Peyer's patch (tissue), 4 donors: ENCODE data around the gene ALDH2. TPM values are rescaled to one million over a fixed set of nuclear protein-coding genes. Genes with fewer than 3 reads are reported as not detected.
"Not testable (repeated sequence)": the region's sequence is repeated elsewhere in the genome, so short reads cannot be mapped to it uniquely, and the experiment has no call there.

Experiments
- DNase-seq, 3 donors: peaks; one replicate each; pipeline ENCODE4 v3.0.0-alpha.2; 2017 to 2019
- H3K27ac ChIP-seq, 4 donors: fragments of 200-600 bp; sonication (generic); one replicate each; pipeline ENCODE4 v1.5.1; 2016 to 2019
- H3K27me3 ChIP-seq, 2 donors: fragments of 200-600 bp; sonication (generic); one replicate each; pipeline ENCODE4 v1.5.1; 2019
- H3K36me3 ChIP-seq, 3 donors: fragments of 200-600 bp; sonication (generic); one replicate each; pipeline ENCODE4 v1.5.1; 2016 to 2019
- H3K4me1 ChIP-seq, 4 donors: fragments of 200-600 bp; sonication (generic); one replicate each; pipeline ENCODE4 v1.5.1; 2016 to 2019
- H3K4me3 ChIP-seq, 4 donors: fragments of 200-600 bp; sonication (generic); 1 replicate in 3 of 4; 2 replicates in 1 of 4; pipeline ENCODE4 v1.5.1; 2016 to 2019; ENCODE audit warnings: mild to moderate bottlenecking in 1 of 4
- H3K9me3 ChIP-seq, 4 donors: fragments of 200-600 bp; sonication (generic); one replicate each; pipeline ENCODE4 v1.5.1; 2016 to 2019; ENCODE audit warnings: mild to moderate bottlenecking in 1 of 4
- POLR2A ChIP-seq, 2 donors: fragments of 450-650 bp; IDR thresholded peaks; one replicate each; pipeline ENCODE4 v1.5.1; 2017; ENCODE audit warnings: antibody characterized with exemption in 2 of 2, mild to moderate bottlenecking in 2 of 2, moderate library complexity in 2 of 2
- total RNA-seq, 4 donors: library from RNA; depleted of rRNA; stranded (reverse); fragments of >200 nt; gene quantifications; one replicate each; pipeline ENCODE4 v1.1.0, GENCODE V29; 2016
- TF ChIP-seq, protein P1 (sequence below), 6 experiments: fragments of 450-650 bp in 4 of 6; fragments of 200-600 bp in 2 of 6; sonication (generic) in 1 of 6; IDR thresholded peaks; one replicate each; pipeline ENCODE4 v1.5.1; 2017 to 2019; ENCODE audit warnings: antibody characterized with exemption in 6 of 6, mild to moderate bottlenecking in 3 of 6, moderate library complexity in 1 of 6

ALDH2 gene
- 100 to 1,000 TPM; 118 to 215 (median 177) TPM for total RNA-seq

DNA sequence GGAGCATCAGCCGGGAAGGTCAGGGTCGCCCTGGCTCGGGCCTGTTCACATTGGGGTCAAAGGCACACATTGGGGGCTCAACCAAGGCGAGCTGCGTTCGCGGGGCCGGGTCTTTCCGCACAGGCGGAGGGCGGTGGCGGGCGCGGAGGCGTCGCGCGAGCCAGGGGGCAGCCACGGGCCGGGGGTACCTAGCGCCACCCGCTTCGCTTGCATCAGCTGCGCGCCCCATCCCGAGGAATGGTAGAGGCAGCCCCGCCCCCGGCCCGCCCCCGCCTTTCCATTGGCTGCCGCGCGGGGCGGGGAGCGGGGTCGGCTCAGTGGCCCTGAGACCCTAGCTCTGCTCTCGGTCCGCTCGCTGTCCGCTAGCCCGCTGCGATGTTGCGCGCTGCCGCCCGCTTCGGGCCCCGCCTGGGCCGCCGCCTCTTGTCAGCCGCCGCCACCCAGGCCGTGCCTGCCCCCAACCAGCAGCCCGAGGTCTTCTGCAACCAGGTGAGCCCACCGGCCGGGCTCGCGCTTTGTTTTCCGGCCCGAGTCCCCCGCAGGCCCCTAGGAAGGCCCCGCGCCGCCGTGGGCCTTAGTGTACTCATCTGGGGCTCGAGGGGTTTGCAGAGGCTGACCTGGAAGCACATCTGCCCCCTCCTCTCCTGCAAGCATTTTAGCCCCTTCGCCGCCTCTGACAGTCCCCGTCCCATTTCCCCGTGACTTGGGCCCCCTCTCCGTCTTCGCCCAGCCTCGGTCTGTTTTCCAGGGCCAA lies at the start of gene ALDH2:
ALDH2 (plus strand) TSS at position 326 of the 754 bp plus-strand sequence; CDS start at position 376, 50 bp downstream.
- H3K27me3 ChIP-seq = no peaks in the 10 kb centered on the region
- peak; percentile 69 to 87 (median 86) for DNase-seq
- no peaks in the 10 kb centered on the region for H3K9me3 ChIP-seq
- peaks cover 0 to 4% (median 0%) of the 10 kb centered on the region in 3 donors for H3K36me3 ChIP-seq
- peak within 1 kb of the TSS; percentile 46 to 82 (median 61) for H3K4me3 ChIP-seq
- TF ChIP-seq, protein P1, sequence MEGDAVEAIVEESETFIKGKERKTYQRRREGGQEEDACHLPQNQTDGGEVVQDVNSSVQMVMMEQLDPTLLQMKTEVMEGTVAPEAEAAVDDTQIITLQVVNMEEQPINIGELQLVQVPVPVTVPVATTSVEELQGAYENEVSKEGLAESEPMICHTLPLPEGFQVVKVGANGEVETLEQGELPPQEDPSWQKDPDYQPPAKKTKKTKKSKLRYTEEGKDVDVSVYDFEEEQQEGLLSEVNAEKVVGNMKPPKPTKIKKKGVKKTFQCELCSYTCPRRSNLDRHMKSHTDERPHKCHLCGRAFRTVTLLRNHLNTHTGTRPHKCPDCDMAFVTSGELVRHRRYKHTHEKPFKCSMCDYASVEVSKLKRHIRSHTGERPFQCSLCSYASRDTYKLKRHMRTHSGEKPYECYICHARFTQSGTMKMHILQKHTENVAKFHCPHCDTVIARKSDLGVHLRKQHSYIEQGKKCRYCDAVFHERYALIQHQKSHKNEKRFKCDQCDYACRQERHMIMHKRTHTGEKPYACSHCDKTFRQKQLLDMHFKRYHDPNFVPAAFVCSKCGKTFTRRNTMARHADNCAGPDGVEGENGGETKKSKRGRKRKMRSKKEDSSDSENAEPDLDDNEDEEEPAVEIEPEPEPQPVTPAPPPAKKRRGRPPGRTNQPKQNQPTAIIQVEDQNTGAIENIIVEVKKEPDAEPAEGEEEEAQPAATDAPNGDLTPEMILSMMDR (IDR thresholded peaks at IDR 0.05) = peak in 2 of 6 experiments; percentile 11 to 33
- TF ChIP-seq POLR2A (IDR thresholded peaks at IDR 0.05) = peak; percentile 65 to 82
- H3K4me1 ChIP-seq = peaks cover 0 to 41% (median 4%) of the 10 kb centered on the region in 4 donors
- H3K27ac ChIP-seq = peak within 1 kb of the TSS; percentile 72 to 91 (median 82)

DNA sequence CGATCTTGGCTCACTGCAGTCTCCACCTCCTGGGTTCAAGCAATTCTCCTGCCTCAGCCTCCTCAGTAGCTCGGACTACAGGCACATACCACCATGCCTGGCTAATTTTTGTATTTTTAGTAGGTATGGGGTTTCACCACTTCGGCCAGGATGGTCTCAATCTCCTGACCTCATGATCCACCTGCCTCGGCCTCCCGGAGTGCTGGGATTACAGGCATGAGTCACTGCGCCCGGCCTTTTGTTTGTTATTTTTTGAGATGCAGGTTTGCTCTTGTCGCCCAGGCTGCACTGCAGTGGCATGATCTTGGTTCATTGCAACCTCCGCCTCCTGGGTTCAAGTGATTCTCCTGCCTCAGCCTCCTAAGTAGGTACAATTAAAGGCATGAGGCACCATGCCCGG lies 47.4 kb upstream of the ALDH2 start:
- H3K4me3 ChIP-seq, H3K27me3 ChIP-seq, H3K4me1 ChIP-seq, H3K9me3 ChIP-seq, DNase-seq, H3K27ac ChIP-seq: not testable (repeated sequence)
- peaks cover 0 to 68% (median 3%) of the 10 kb centered on the region in 3 donors for H3K36me3 ChIP-seq

DNA sequence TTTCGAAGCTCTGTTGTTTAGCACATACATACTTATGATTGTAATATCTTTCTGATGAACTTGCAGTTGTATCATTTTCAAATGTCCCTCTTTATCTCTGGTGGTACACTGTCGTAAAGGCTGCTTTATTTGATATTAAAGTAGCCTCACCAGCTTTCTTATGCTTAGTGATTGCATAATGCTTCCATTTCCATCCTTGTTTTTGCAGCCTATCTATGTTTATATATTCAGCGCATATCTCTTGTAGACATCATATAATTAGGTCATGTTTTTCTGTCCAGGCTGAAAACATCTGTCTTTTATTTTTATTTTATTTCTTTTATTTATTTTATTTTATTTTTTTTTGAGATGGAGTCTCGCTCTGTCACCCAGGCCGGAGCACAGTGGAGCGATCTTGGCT lies 46.3 kb upstream of the ALDH2 start:
- no peak for TF ChIP-seq POLR2A (IDR thresholded peaks at IDR 0.05)
- TF ChIP-seq, protein P1 (IDR thresholded peaks at IDR 0.05) = no peak
- Histone ChIP-seq H3K4me3 (no peak overlapping the region), H3K27me3 (no peaks in the 10 kb centered on the region), H3K36me3 (peaks cover 0 to 59% (median 3%) of the 10 kb centered on the region in 3 donors), H3K4me1 (no peaks in the 10 kb centered on the region), H3K27ac (no peak overlapping the region), H3K9me3 (no peaks in the 10 kb centered on the region)
- DNase-seq = no peak

DNA sequence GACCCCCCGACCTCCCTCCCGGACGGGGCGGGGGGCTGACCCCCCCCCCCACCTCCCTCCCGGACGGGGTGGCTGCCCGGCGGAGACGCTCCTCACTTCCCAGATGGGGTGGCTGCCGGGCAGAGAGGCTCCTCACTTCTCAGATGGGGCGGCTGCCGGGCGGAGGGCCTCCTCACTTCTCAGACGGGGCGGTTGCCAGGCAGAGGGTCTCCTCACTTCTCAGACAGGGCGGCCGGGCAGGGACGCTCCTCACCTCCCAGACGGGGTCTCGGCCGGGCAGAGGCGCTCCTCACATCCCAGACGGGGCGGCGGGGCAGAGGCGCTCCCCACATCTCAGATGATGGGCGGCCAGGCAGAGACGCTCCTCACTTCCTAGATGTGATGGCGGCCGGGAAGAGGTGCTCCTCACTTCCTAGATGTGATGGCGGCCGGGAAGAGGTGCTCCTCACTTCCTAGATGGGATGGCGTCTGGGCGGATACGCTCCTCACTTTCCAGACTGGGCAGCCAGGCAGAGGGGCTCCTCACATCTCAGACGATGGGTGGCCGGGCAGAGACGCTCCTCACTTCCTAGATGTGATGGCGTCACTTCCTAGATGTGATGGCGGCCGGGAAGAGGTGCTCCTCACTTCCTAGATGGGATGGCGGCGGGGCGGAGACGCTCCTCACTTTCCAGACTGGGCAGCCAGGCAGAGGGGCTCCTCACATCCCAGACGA lies 42.9 kb upstream of the ALDH2 start:
- not testable (repeated sequence) for DNase-seq, H3K27me3 ChIP-seq, H3K4me3 ChIP-seq, H3K27ac ChIP-seq, H3K9me3 ChIP-seq, H3K4me1 ChIP-seq
- H3K36me3 ChIP-seq = peaks cover 0 to 63% (median 3%) of the 10 kb centered on the region in 3 donors

DNA sequence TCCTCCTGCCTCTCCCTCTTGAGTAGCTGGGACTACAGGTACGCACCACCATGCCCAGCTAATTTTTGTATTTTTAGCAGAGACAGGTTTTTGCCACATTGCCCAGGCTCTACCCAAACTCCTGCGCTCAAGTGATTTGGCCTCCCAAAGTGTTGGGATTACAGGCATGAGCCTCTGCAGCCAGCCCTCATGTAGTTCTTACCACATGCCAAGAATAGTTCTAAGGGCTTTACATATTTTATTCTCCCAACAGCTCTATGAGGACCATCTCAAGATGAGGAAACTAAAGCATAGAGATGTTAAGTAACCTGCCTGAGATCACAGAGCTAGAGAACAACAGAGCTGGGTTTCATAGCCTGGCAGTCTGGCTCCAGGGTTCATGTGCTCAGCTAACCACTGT lies 37.9 kb upstream of the ALDH2 start:
- H3K4me3 ChIP-seq = no peak overlapping the region
- TF ChIP-seq, protein P1 (IDR thresholded peaks at IDR 0.05) = no peak
- TF ChIP-seq POLR2A (IDR thresholded peaks at IDR 0.05) = no peak
- DNase-seq = no peak
- H3K4me1 ChIP-seq = no peaks in the 10 kb centered on the region
- H3K9me3 ChIP-seq = no peaks in the 10 kb centered on the region
- no peaks in the 10 kb centered on the region for H3K27me3 ChIP-seq
- peaks cover 0 to 62% (median 0%) of the 10 kb centered on the region in 3 donors for H3K36me3 ChIP-seq
- no peak overlapping the region for H3K27ac ChIP-seq

DNA sequence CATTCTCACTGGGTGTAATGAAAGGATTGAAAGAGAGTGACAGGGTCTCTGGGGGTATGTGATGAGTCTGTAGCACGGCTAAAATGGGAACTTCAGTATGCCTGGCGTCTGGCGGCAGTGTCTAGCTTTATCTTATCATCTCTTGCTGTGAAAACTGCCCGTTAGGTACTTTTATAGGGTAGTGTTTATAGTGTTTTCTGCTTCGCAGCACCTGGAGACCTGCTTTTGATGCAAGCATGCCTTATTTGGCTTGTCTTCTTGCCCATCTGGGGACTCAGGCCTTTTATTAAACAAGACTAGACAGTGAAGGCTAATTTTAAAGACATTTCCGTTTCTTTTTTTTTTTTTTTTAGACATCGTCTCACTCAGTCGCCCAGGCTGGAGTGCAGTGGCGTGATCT lies 36.3 kb upstream of the ALDH2 start:
- no peak for TF ChIP-seq POLR2A (IDR thresholded peaks at IDR 0.05)
- TF ChIP-seq, protein P1 (IDR thresholded peaks at IDR 0.05) = no peak
- DNase-seq = no peak
- Histone ChIP-seq H3K27ac (no peak overlapping the region), H3K4me3 (no peak overlapping the region), H3K9me3 (no peaks in the 10 kb centered on the region), H3K27me3 (no peaks in the 10 kb centered on the region), H3K36me3 (peaks cover 0 to 70% (median 0%) of the 10 kb centered on the region in 3 donors), H3K4me1 (no peaks in the 10 kb centered on the region)
